ENCODE data around the gene DRICH1.

- TF ChIP-seq, protein P1, sequence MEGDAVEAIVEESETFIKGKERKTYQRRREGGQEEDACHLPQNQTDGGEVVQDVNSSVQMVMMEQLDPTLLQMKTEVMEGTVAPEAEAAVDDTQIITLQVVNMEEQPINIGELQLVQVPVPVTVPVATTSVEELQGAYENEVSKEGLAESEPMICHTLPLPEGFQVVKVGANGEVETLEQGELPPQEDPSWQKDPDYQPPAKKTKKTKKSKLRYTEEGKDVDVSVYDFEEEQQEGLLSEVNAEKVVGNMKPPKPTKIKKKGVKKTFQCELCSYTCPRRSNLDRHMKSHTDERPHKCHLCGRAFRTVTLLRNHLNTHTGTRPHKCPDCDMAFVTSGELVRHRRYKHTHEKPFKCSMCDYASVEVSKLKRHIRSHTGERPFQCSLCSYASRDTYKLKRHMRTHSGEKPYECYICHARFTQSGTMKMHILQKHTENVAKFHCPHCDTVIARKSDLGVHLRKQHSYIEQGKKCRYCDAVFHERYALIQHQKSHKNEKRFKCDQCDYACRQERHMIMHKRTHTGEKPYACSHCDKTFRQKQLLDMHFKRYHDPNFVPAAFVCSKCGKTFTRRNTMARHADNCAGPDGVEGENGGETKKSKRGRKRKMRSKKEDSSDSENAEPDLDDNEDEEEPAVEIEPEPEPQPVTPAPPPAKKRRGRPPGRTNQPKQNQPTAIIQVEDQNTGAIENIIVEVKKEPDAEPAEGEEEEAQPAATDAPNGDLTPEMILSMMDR (IDR thresholded peaks at IDR 0.05): no peak
- no peak for TF ChIP-seq POLR2A (IDR thresholded peaks at IDR 0.05)
- TF ChIP-seq POLR2AphosphoS5 (IDR thresholded peaks at IDR 0.05): no peak
- TF ChIP-seq EP300 (IDR thresholded peaks at IDR 0.05): no peak
These were observed 9.5 kb downstream of the DRICH1 start for GRCh38 chr22:23622634-23623033.
